NCI-H345 treated with DMSO at 0.1 percent for 48 hours (cell line): Measurements from ENCODE around the gene HP1BP3.
A peak's percentile ranks its signal among the peaks of the same experiment; 100 is the strongest.
"Not testable (repeated sequence)": the region's sequence is repeated elsewhere in the genome, so short reads cannot be mapped to it uniquely, and the experiment has no call there.

Experiments used
- DNase-seq: peaks from one replicate; lab custom pipeline; 2025; ENCODE audit not compliant: unreplicated experiment; lab: John Stamatoyannopoulos, UW

HP1BP3 gene

DNA sequence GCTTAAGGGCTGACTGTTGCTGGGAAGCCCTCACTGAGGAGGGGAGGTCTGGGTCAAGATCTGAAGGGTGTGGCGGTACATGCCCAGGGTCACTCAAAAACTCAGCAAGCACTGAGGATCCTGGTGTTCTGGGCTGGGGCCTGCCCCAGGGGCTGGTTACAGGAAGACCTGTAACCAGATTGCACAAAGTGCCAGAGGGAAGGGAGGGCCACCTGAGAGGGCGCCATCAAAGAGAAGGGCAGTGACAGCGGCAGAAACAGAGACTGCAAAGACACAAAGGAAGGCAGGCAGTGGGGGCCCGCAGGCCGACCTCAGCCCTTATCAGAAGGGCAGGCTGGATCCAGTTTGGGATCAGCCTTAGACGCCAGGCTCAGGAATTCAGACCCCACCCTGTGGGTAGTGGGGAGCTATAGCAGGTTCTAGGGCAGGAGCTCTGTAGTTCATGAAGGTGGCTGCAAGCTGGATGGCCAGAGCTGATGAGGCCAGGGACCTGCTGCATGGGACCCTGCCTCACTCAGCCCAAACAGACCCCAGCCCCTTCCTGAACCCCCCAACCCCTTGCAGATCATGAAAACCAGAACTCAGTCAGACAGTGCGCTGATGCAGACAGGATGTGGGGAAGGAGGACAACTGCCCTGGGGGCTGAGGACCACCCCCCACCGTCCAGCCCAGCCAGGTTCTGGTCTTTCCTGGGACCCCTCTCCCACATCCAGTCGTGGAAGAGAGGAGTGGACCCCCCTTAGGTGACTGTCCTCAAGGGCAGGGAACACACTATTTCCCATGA lies 58.5 kb downstream of the HP1BP3 start:
- no peak for DNase-seq

- DNase-seq: peak; percentile 30
These were observed 59.3 kb downstream of the HP1BP3 start for GRCh38 chr1:20727746-20728316.

DNA sequence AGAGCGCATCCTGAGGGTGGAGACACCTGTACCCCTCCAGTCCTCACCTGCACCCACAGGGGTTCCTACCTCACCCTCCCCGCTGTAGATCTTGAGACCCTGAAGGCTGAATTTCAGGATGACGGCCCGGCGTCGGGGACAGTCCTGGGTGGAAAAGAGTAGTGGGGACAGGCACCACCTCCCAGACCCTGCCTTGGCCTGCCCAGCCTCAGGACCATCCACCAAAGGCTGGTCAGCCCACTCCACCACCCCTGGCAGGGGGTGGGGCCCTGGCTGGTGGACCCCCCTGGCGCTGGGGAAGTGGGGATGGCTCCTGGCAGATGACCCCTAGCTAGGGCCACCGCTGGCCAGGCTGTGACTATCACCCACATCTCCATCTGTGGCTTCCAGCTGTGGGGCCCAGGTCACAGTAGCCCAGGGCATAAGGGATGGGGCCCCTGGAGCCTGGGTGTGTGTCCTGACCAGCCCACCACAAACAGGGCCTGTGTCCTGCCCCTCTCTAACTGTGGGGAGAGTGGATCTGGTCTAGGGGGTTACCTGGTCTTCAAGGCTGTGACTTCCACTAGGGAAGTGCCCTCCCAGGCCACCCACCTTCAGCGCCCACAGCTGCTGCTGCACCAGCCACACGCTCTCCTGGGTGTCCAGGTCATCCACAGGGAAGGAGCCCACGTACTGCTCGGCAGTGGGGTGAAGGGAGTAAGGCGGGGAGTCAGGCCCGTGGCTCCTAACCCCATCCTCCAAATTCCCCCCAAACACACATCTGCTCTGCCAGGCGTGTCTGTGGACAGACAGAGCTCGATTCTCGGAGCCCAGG lies 60.0 kb downstream of the HP1BP3 start:
- DNase-seq: no peak

GRCh38 chr1:20726118-20726911 lies 60.8 kb downstream of the HP1BP3 start:
- peak; percentile 98 for DNase-seq

DNA sequence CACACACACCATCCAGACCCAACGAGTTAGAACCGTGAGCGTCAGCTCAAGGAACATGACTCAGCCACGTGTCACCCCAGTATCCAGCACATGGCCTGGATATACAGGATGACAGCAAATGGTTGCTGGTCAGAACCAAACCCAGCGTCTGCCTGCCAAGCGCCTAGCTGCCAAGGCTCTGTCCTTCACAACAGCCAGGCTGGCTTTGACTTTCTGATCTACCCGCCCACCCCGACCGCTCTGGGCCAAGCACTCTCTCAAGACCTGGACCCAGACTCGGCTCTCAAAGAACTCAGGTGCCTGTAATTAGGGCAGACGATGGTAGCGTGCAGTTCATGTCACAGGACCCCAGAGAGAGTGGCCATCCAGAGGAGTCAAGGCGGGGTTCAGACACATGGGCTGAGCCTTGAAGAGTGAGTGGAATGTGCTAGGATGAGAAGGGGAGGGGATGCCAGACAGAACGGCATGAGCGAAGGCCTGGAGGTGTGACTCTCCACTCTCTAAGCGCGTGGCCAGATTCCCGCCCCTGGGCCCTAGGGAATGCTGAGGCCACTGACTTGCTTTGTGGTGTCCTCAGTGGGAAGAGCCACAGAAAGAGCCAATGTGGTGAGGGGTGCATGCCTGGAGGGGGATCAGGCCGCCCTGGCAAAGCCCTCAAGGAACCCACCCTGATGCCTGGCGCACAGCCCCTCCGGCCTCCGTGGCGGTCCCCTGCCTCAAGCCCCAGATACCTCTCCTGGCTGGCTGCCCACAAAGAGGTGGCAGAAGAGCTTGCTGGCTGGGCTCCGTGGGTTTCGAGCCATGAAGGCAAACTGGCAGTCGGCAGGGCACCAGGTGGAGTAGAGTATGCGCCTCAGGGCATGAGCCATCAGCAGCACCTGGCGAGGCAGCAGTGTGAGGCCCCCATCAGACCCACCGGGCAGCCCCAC lies 61.7 kb downstream of the HP1BP3 start:
- DNase-seq: peak; percentile 98

DNA sequence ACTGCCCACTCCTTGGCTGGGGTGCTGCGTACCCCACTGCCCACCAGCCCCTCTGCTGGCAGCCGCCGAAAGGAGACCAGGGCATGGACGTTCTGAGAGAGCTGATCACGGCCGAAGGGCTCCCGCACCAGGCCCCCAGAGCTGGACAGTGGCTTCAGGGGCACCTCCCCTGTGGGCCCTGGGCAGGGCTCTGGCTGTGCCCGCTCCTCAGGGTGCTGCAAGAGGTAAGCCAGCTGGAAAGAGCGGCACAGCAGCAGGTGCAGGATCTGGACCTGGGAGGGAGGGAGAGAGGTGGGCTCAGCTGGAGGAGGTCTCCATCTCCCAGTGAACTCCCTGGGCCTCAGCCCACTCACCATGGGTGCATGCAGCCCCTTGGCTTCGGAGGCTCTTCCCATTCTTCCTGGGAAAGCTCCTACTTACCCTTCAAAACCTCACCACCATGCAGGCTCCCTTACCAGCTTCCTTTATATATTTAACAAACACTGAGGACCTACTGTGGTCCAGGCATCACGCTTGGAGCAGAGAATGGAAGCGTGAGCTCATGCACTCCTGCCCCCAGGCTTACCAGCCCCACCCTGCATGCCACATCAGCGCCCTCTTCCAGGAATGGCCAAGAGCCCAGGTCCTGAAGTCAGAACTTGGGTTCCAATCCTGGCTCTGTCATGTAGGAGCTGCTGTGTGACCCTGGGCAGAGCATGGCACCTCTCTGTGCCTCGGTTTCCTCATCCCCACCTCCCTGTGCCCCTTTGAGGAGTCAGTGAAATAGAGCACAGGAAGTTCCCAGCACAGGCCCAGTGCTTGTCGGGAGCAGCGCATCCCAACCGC lies 62.5 kb downstream of the HP1BP3 start:
- no peak for DNase-seq

DNA sequence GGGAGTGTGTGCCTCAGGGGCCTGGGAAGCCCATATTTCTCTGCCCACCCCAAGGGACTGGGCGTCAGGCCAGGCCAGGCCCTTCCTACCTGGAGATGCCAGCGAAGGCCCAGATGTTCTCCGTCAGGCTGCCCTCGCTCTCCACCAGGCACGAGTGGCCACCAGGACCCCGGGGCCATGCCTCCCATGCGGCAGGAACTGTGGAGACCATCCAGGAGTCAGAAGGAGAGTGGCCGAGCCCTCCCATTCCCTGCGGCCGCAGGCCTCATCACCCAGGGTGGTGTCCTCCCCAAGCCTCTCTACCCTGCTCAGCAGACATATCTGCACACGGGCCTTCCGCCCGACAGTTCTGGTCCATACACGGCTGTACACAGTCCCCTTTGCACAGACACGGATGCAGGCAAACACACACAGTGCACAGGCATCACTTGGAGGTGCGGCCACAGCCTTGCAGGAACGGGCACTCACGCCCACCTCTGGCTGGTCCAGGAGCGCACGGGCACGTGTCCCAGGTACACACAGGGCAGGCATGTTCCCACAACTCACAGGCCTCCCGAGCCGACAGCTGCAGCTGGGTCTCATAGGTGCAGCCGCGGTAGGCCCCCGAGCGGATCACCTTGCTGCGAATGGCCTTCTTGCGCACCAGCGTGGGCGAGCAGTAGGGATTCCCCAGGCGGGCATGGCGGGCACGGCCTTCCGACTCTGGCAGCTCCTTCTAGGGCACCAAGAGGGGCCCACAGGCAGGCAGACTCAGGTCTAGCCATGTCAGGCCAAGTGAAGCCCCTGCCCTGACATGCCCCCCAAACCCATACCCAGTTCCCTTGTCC lies 63.4 kb downstream of the HP1BP3 start:
- no peak for DNase-seq

- no peak for DNase-seq
These were observed 64.0 kb downstream of the HP1BP3 start for GRCh38 chr1:20723159-20723536.

GRCh38 chr1:20721117-20722061 lies 65.7 kb downstream of the HP1BP3 start:
- no peak for DNase-seq

GRCh38 chr1:20720631-20721091 lies 66.4 kb downstream of the HP1BP3 start:
- no peak for DNase-seq

- DNase-seq: no peak
These were observed 67.1 kb downstream of the HP1BP3 start for GRCh38 chr1:20719871-20720620.

DNA sequence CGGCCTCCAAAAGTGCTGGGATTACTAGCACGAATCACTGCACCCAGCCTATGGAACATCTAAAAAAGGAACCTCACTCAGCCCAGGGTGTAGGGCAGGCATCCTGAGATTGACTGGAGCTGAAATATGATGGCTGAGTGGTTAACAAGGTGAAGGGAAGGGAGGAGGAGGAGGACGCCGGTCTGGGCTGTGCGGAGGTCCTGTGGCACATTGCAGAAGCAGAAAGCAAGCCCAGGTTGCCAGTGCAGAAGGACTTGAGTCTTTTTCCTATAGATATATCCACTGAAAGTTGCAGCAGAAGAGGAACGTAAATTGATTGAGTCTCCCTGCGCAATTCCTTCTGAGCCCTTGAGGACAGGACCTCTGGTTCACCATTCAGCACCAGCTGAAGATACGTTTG lies 67.8 kb downstream of the HP1BP3 start:
- no peak for DNase-seq

GRCh38 chr1:20718343-20718882 lies 68.7 kb downstream of the HP1BP3 start:
- DNase-seq: not testable (repeated sequence)

DNA sequence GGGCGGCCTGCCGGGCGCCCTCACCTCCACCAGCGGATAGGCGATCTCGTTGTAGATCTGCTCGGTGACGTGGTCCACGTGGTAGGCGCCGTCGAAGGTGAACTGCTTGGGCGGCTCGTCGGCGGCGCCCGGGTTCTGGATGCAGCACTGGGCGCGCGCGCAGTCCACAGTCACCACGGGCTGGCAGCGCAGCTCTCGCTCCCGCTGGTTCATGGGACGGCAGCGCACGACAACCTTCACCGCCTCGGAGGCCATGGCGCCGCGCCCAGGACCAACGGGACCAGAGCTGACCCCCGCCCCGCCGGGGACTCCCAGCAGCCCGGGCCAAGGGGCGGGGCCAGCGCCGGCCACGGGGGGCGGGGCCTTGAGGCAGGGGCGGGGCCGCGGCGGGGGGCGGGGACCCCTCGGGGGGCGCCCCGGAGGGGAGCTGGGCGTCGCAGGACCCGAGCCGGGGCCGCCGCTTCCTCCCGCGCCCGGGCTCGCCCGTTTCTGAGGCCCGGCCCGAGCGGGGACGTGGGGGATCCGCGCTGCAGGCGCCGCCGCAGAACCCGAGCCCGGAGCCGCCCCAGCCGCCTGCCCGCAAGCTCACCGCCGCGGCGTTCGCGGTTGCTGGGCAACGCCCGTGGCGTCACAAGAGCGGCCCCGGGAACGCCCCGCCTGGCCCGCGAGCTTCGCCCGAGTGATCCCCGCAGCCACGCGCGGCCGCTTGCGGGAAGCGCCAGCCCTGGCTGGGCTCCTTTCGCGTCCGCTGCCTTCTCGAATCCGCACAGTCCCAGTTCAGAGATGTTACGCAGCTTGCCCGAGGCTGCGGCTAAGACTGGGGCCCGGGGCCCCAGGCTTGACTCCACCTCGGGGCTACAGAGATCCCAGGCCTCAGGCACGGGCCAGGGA lies 69.4 kb downstream of the HP1BP3 start, which contains the start of gene KIF17:
TSS of gene KIF17 (minus strand) at position 556 of the 891 bp plus-strand sequence. CDS start at position 255, 301 bp downstream.
- DNase-seq: peak; percentile 29

GRCh38 chr1:20716232-20716631 lies 70.9 kb downstream of the HP1BP3 start:
- DNase-seq: no peak
